Common myeloid progenitor, CD34-positive (primary cell): ENCODE measurements around the gene PTS.

Experiments used
- CTCF ChIA-PET: fragments of 350-600 bp; sonication (Branson Sonifier 250); formaldehyde crosslinking; loops from one replicate; lab custom pipeline; 2021; ENCODE audit warnings: antibody characterized with exemption; lab: Charles Lee
- POLR2A ChIA-PET: fragments of 350-600 bp; sonication (Branson Sonifier 250); formaldehyde crosslinking; loops from one replicate; lab custom pipeline; 2021; ENCODE audit warnings: antibody characterized with exemption; lab: Charles Lee
- DNase-seq, 3 donors: peaks; one replicate each; pipeline versions ENCODE4 v3.0.0 to v3.0.0-alpha.2; 2013
- H3K27ac ChIP-seq, 2 experiments: 1 replicate in 1 of 2; 2 replicates in 1 of 2; pipeline ENCODE4 v1.7.0; 2013; ENCODE audit warnings: inconsistent platforms in 2 of 2, low read length in 2 of 2, mild to moderate bottlenecking in 2 of 2, low read depth in 1 of 2, moderate library complexity in 1 of 2; ENCODE audit not compliant: severe bottlenecking in 2 of 2, insufficient read depth in 1 of 2, poor library complexity in 1 of 2
- H3K27me3 ChIP-seq, 5 experiments: replicated peaks in 2 of 5; 1 replicate in 3 of 5; 2 replicates in 2 of 5; pipeline versions ENCODE4 v1.6.1 to v1.7.0; 2013; ENCODE audit warnings: low read length in 4 of 5, mild to moderate bottlenecking in 2 of 5, moderate library complexity in 2 of 5, inconsistent platforms in 1 of 5; ENCODE audit not compliant: insufficient read depth in 5 of 5, control insufficient read depth in 4 of 5
- H3K36me3 ChIP-seq, 4 experiments: 1 replicate in 2 of 4; 2 replicates in 2 of 4; pipeline versions ENCODE4 v1.6.1 to v1.7.0; 2013; ENCODE audit warnings: low read length in 3 of 4, control low read depth in 1 of 4, mild to moderate bottlenecking in 1 of 4; ENCODE audit not compliant: control insufficient read depth in 4 of 4, insufficient read depth in 4 of 4
- H3K4me1 ChIP-seq, 4 experiments: 1 replicate in 3 of 4; 2 replicates in 1 of 4; pipeline versions ENCODE4 v1.6.1 to v1.7.1; 2013; ENCODE audit warnings: low read length in 3 of 4, mild to moderate bottlenecking in 3 of 4, control low read depth in 1 of 4, inconsistent platforms in 1 of 4, moderate library complexity in 1 of 4; ENCODE audit not compliant: control insufficient read depth in 4 of 4, insufficient read depth in 4 of 4; ENCODE audit errors: control extremely low read depth in 1 of 4
- H3K4me3 ChIP-seq, 7 experiments: 1 replicate in 4 of 7; 2 replicates in 3 of 7; pipeline versions ENCODE4 v1.5.1 to v1.7.0; 2013; ENCODE audit warnings: mild to moderate bottlenecking in 7 of 7, low read length in 6 of 7, moderate library complexity in 6 of 7, inconsistent platforms in 2 of 7, low read depth in 2 of 7, control low read depth in 1 of 7; ENCODE audit not compliant: insufficient read depth in 4 of 7, control insufficient read depth in 1 of 7; ENCODE audit errors: extremely low read depth in 1 of 7
- H3K9me3 ChIP-seq, 5 experiments: 1 replicate in 4 of 5; 2 replicates in 1 of 5; pipeline versions ENCODE4 v1.6.1 to v1.7.1; 2013; ENCODE audit warnings: low read length in 4 of 5, mild to moderate bottlenecking in 2 of 5, inconsistent platforms in 1 of 5, low read depth in 1 of 5, moderate library complexity in 1 of 5; ENCODE audit not compliant: control insufficient read depth in 4 of 5, insufficient read depth in 2 of 5; ENCODE audit errors: control extremely low read depth in 1 of 5
- WGBS: methylation state at CpG from one replicate; pipeline ENCODE4 v1.1.5; 2013; ENCODE audit not compliant: insufficient coverage; 5-methylcytosine and 5-hydroxymethylcytosine counted together

Gene PTS

DNA sequence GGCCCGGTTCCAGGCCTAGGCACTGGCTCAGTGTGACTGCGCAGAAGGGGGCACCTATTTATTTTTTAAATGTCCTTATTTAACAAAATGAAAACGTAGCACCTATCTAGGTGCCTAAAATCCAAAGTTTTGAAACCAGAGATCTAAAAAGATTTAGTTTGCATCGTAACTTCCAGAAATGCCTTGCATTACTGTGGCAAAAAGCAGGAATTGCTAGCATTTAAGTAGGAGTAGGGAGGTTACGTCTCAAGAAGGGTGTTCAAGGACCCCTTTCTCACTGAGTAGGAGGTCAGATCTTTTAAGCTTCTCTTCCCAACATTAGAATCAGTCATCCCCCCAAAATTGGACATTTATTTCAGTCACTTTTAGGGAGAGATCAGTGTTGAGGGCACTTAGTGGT lies 42.2 kb downstream of the PTS start:
- POLR2A ChIA-PET: no interaction called here
- Histone ChIP-seq H3K27me3 (no peaks in the 10 kb centered on the region), H3K9me3 (no peaks in the 10 kb centered on the region), H3K36me3 (no peaks in the 10 kb centered on the region), H3K4me3 (no peak overlapping the region), H3K4me1 (no peaks in the 10 kb centered on the region), H3K27ac (no peak overlapping the region)
- CTCF ChIA-PET: interaction anchor here (5.3 kb wide), 1 partner anchor 13 kb away, joined by 39 read pairs; no protein-coding TSS in a partner anchor
- DNase-seq: no peak
- WGBS: 93% methylated on average over 3 of the region's 5 CpGs

GRCh38 chr11:112269139-112269538 lies 42.9 kb downstream of the PTS start:
- H3K27ac ChIP-seq: no peak overlapping the region
- ChIA-PET POLR2A (no interaction called here), CTCF (interaction anchor here (5.3 kb wide), 1 partner anchor 13 kb away, joined by 39 read pairs; no protein-coding TSS in a partner anchor)
- H3K4me3 ChIP-seq: no peak overlapping the region
- no peak for DNase-seq
- H3K4me1 ChIP-seq: no peaks in the 10 kb centered on the region
- WGBS: 87% methylated on average over 6 of the region's 6 CpGs
- no peaks in the 10 kb centered on the region for H3K27me3 ChIP-seq
- H3K36me3 ChIP-seq: no peaks in the 10 kb centered on the region
- H3K9me3 ChIP-seq: no peaks in the 10 kb centered on the region

- DNase-seq: no peak
- WGBS: 86% methylated on average over 10 of the region's 12 CpGs
- no peaks in the 10 kb centered on the region for H3K36me3 ChIP-seq
- no peaks in the 10 kb centered on the region for H3K27me3 ChIP-seq
- H3K9me3 ChIP-seq: no peaks in the 10 kb centered on the region
- ChIA-PET POLR2A (no interaction called here), CTCF (interaction anchor here (1.1 to 5.3 kb wide), 2 partner anchors 11 to 12 kb away, joined by 3 to 39 read pairs; no protein-coding TSS in a partner anchor)
- H3K4me1 ChIP-seq: no peaks in the 10 kb centered on the region
- no peak overlapping the region for H3K27ac ChIP-seq
- no peak overlapping the region for H3K4me3 ChIP-seq
These were observed 44.4 kb downstream of the PTS start for GRCh38 chr11:112270551-112271180.

GRCh38 chr11:112271242-112271641 lies 45.0 kb downstream of the PTS start:
- ChIA-PET CTCF (interaction anchor here (1.1 to 5.3 kb wide), 2 partner anchors 10 to 12 kb away, joined by 3 to 39 read pairs; no protein-coding TSS in a partner anchor), POLR2A (no interaction called here)
- H3K9me3 ChIP-seq: no peaks in the 10 kb centered on the region
- H3K4me1 ChIP-seq: no peaks in the 10 kb centered on the region
- H3K27ac ChIP-seq: no peak overlapping the region
- WGBS: 100% methylated on average over 2 of the region's 4 CpGs
- H3K4me3 ChIP-seq: no peak overlapping the region
- H3K27me3 ChIP-seq: no peaks in the 10 kb centered on the region
- no peaks in the 10 kb centered on the region for H3K36me3 ChIP-seq
- DNase-seq: no peak

- H3K9me3 ChIP-seq: no peaks in the 10 kb centered on the region
- H3K27ac ChIP-seq: no peak overlapping the region
- DNase-seq: no peak
- WGBS: no CpG with 5 or more reads among the region's 1 CpG
- no peaks in the 10 kb centered on the region for H3K36me3 ChIP-seq
- no peak overlapping the region for H3K4me3 ChIP-seq
- POLR2A ChIA-PET: no interaction called here
- no peaks in the 10 kb centered on the region for H3K4me1 ChIP-seq
- CTCF ChIA-PET: interaction anchor here (0.9 to 5.3 kb wide), 2 partner anchors 9 to 52 kb away, joined by 3 to 39 read pairs; no protein-coding TSS in a partner anchor
- no peaks in the 10 kb centered on the region for H3K27me3 ChIP-seq
These were observed 46.8 kb downstream of the PTS start for GRCh38 chr11:112273066-112273465.

- CTCF ChIA-PET: no interaction called here
- POLR2A ChIA-PET: no interaction called here
- Histone ChIP-seq H3K27ac (no peak overlapping the region), H3K9me3 (no peaks in the 10 kb centered on the region), H3K36me3 (no peaks in the 10 kb centered on the region), H3K4me3 (no peak overlapping the region), H3K27me3 (no peaks in the 10 kb centered on the region), H3K4me1 (peaks cover 0 to 5% (median under 1%) of the 10 kb centered on the region in 4 experiments)
- no peak for DNase-seq
- 100% methylated on average over 4 of the region's 7 CpGs for WGBS
These were observed 48.0 kb downstream of the PTS start for GRCh38 chr11:112274007-112274783.

DNA sequence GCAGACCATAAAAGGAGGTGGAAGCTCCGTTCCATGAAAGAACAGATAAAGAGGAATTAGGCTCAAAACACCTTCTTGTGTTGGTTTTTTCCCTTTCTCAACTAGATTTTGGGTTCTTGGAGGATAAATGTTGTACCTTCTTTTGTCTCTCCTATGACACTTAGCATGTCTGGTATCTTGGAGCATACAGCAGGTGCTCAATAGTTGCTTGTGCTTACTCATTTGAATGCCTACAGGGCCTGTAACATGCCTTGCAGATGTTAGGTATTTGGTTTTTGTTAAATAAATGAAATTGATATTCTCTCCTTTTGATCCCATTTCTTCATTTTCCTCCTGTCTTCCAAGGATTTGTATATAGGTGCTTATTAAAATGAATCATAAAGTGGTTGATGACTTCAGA lies 50.8 kb downstream of the PTS start:
- WGBS: no CpG with 5 or more reads among the region's 1 CpG
- CTCF ChIA-PET: interaction anchor here (1.1 to 2.0 kb wide), 3 partner anchors 56 to 107 kb away, joined by 3 to 6 read pairs (median 4); no protein-coding TSS in a partner anchor
- Histone ChIP-seq H3K27me3 (no peaks in the 10 kb centered on the region), H3K36me3 (no peaks in the 10 kb centered on the region), H3K9me3 (no peaks in the 10 kb centered on the region), H3K4me1 (peaks cover 0 to 22% (median 18%) of the 10 kb centered on the region in 4 experiments), H3K4me3 (no peak overlapping the region), H3K27ac (no peak overlapping the region)
- DNase-seq: no peak
- POLR2A ChIA-PET: no interaction called here
